Measurements from ENCODE around the gene TEX11.

TEX11 gene

GRCh38 chrX:70485466-70485865 is 423.0 kb downstream of the TEX11 start:
- no peak overlapping the region for H3K4me3 ChIP-seq (ENCODE audit: low read depth, low read length)
- TF ChIP-seq, protein P1, sequence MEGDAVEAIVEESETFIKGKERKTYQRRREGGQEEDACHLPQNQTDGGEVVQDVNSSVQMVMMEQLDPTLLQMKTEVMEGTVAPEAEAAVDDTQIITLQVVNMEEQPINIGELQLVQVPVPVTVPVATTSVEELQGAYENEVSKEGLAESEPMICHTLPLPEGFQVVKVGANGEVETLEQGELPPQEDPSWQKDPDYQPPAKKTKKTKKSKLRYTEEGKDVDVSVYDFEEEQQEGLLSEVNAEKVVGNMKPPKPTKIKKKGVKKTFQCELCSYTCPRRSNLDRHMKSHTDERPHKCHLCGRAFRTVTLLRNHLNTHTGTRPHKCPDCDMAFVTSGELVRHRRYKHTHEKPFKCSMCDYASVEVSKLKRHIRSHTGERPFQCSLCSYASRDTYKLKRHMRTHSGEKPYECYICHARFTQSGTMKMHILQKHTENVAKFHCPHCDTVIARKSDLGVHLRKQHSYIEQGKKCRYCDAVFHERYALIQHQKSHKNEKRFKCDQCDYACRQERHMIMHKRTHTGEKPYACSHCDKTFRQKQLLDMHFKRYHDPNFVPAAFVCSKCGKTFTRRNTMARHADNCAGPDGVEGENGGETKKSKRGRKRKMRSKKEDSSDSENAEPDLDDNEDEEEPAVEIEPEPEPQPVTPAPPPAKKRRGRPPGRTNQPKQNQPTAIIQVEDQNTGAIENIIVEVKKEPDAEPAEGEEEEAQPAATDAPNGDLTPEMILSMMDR (IDR thresholded peaks at IDR 0.05; ENCODE audit: low read depth, low read length, missing control alignments) = no peak
- H3K27ac ChIP-seq = no peak overlapping the region
- in situ Hi-C loops (cut with HindIII; ENCODE audit: low pct_ligation_motif_present, low sequenced_read_pairs) = no loop called here
- no peaks in the 10 kb centered on the region for H3K27me3 ChIP-seq (replicated peaks)
- no peak for DNase-seq
- H3K36me3 ChIP-seq (replicated peaks) = no peaks in the 10 kb centered on the region

- in situ Hi-C loops (cut with HindIII; ENCODE audit: low pct_ligation_motif_present, low sequenced_read_pairs) = no loop called here
- Histone ChIP-seq H3K36me3 (replicated peaks) (no peaks in the 10 kb centered on the region), H3K4me3 (ENCODE audit: low read depth, low read length) (no peak overlapping the region), H3K27ac (no peak overlapping the region), H3K27me3 (replicated peaks) (no peaks in the 10 kb centered on the region)
- no peak for DNase-seq
- TF ChIP-seq, protein P1 (IDR thresholded peaks at IDR 0.05; ENCODE audit: low read depth, low read length, missing control alignments) = no peak
These were observed 426.2 kb downstream of the TEX11 start for GRCh38 chrX:70482300-70482699.

DNA sequence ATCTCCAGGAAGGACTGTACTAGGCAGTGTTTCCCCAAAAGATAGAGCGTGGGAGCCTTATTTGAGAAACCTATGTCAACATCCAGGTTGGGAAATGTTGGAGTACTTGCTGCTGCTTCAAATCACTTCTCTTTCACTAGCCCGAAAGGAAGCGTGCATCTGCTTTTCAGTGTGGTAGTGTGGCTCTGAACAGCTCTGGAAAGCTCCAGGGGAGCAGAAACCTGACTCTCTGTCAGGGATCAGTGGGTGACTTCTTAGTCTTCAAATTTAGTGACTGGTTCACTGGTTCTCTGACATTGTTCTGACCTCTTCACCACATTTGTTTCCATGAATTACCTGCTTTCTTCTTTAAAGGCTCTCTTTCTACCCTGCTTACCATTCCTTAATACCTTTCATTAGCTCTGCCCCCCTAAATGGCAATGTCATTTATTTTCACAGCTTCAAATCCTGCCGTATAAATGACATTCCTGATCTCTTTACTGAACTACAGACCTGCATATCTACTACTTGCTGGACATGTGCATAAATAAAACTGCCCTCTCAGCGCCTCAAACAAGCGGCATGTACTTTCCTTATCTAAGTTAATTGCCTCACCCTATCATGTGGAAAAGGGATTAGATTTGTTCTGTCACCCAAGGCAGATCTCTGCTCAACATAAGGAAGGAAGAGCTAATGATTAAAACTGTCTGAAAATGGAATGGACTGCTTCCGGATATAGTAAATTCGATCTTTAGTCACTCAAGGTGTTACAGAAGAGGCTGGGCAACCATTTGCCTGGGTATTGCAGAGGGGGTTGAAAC is 426.8 kb downstream of the TEX11 start:
- H3K36me3 ChIP-seq (replicated peaks) = no peaks in the 10 kb centered on the region
- no peak overlapping the region for H3K27ac ChIP-seq
- no peak for DNase-seq
- in situ Hi-C loops (cut with HindIII; ENCODE audit: low pct_ligation_motif_present, low sequenced_read_pairs) = no loop called here
- no peaks in the 10 kb centered on the region for H3K27me3 ChIP-seq (replicated peaks)
- TF ChIP-seq, protein P1 (IDR thresholded peaks at IDR 0.05; ENCODE audit: low read depth, low read length, missing control alignments) = no peak
- no peak overlapping the region for H3K4me3 ChIP-seq (ENCODE audit: low read depth, low read length)

DNA sequence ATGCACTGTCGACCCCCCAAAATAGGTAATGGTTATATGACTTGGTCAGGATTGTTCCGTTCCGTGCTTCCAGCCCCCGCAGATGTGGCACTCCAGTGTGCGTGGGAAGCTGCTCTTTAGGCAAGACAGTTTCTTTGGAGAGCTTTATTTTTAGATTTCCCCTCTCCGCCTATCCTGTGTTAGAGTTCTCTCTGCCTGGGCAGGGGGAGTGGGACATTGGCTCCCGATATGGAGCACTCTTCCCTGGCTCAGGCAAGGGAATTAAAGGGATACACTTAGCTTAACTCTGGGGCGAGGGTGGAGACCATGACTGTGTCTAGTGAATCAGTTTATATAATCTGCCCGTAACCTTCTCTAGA is 427.9 kb downstream of the TEX11 start:
- Histone ChIP-seq H3K36me3 (replicated peaks) (no peaks in the 10 kb centered on the region), H3K27ac (peak overlapping the region; percentile 91), H3K27me3 (replicated peaks) (no peaks in the 10 kb centered on the region), H3K4me3 (ENCODE audit: low read depth, low read length) (peak overlapping the region; percentile 27)
- in situ Hi-C loops (cut with HindIII; ENCODE audit: low pct_ligation_motif_present, low sequenced_read_pairs) = no loop called here
- DNase-seq = peak; percentile 20
- TF ChIP-seq, protein P1 (IDR thresholded peaks at IDR 0.05; ENCODE audit: low read depth, low read length, missing control alignments) = no peak

- Histone ChIP-seq H3K4me3 (ENCODE audit: low read depth, low read length) (peak overlapping the region; percentile 27), H3K27ac (peak overlapping the region; percentile 91), H3K36me3 (replicated peaks) (no peaks in the 10 kb centered on the region), H3K27me3 (replicated peaks) (no peaks in the 10 kb centered on the region)
- DNase-seq = peak; percentile 29
- TF ChIP-seq, protein P1 (IDR thresholded peaks at IDR 0.05; ENCODE audit: low read depth, low read length, missing control alignments) = no peak
- in situ Hi-C loops (cut with HindIII; ENCODE audit: low pct_ligation_motif_present, low sequenced_read_pairs) = no loop called here
These were observed 428.4 kb downstream of the TEX11 start for GRCh38 chrX:70479922-70480659.
